HK-2 (cell line): ENCODE measurements around the gene LPCAT2.

Source experiments
- DNase-seq: peaks from one replicate; pipeline ENCODE4 v3.0.0-alpha.2; 2018; ENCODE audit not compliant: unreplicated experiment

Gene LPCAT2, protein sequence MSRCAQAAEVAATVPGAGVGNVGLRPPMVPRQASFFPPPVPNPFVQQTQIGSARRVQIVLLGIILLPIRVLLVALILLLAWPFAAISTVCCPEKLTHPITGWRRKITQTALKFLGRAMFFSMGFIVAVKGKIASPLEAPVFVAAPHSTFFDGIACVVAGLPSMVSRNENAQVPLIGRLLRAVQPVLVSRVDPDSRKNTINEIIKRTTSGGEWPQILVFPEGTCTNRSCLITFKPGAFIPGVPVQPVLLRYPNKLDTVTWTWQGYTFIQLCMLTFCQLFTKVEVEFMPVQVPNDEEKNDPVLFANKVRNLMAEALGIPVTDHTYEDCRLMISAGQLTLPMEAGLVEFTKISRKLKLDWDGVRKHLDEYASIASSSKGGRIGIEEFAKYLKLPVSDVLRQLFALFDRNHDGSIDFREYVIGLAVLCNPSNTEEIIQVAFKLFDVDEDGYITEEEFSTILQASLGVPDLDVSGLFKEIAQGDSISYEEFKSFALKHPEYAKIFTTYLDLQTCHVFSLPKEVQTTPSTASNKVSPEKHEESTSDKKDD

DNA sequence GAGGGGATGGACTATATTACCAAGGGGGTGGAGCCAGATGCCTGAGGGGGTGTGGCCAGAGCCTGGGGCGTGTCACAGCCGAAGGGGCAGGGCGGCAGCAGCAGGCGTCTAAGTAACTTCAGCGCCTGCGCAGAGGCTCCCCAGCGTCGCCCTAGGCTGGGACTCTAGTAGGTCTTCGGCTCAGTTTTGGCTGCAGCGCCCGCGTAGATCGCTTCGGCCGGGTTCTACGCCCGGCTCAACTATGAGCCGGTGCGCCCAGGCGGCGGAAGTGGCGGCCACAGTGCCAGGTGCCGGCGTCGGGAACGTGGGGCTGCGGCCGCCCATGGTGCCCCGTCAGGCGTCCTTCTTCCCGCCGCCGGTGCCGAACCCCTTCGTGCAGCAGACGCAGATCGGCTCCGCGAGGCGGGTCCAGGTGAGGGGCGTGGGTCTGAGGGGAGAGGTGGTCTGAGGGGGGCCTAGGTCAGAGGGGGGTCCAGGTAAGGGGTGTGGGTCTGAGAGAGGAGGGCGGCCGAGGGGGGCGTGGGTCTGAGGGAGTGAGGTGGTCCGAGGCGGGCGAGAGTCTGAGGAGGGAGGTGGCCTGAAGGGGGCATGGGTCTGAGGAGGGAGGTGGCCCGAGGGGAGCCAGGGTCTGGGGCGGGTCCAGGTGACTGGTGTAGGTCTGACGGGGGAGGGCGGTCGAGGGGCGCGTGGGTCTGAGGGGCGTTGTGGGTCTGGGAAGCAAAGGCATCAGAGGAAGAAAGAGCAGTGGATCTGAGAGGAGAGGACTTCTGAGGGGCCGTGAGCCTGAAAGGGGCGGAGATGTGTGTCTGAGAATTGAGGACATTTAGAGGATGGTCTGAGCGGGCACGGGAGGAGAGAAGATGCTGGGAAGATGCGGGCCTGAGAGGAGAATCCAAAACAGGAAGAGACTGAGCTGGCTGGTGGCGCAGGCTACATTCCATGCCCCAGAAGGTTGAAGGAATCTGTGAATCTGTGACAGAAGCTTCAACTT is at the start of gene LPCAT2:
LPCAT2 (plus strand) TSS at position 132 of the 991 bp plus-strand sequence; CDS start at position 242, 110 bp downstream.
- peak; percentile 30 for DNase-seq

DNA sequence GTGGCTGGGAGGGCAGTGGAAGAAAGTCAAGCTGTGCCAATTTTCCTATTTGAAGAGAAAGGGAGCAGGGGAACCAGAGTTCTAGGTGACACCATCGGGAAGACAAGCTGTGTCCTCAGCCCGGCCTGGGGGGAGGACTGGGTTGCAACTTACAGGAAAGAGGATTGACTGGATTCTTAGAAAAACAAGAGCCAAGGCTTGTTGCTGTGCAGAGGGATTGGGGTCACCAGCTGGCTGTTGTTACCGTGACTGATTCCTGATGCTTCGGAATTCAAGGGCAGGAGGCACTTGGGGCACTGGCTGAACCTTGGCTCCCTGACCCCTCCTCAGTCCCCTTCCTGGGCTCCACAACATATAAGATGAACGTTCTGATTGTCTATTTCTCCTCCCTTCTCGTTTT is 46.6 kb upstream of the LPCAT2 start:
- no peak for DNase-seq

DNA sequence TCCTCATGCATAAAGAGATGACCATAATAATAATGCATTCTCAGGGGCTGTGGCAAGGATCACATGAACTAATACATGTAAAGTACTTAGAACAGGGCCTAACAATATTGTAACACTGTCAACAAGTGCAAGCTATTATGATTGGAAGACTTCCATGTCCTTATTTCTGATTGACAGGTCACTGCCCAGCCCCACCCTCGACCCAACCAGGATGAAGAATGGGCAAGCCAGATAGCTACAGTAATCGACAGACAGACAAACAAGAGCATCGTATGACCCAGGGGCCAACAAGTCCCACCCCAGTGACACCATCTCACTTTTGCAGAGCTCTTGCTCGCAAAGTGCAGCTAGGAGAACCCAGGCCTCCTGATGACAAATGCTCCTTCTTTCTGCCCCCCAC is 44.5 kb upstream of the LPCAT2 start:
- DNase-seq = no peak

DNA sequence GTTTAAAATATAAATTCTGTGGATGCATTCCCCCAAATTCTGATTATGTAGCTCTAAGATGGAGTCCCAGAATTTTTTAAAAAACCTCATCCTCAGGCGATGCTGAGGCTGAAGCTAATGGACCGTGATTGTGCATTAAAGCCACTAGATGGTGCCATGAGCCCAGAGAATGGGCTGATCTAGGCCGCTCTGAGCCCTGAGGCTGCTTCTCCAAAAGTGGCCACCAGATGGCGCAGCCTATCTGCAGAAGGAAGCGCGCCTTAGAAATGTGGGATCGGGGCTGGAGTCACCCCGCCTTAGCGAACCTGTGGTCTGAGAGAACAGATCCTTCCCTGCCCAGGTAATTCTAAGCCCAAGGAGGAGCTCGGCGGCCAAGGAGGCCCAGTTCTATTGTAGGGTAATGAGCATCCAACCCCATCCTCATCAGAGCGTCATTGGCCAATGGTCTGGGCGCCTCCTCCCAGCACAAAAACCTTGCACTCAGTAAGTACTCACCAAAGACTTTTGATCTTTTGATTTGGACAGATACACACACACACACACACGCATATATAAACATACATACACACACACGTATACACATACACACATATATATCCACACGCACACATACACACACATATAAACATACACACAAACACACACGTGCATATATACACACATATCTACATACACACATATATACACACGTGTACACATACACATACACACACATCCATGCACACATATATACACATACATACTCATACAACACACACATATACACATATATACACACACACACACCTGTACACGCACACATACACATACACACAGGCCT is 43.6 kb upstream of the LPCAT2 start:
- DNase-seq = peak; percentile 88

DNA sequence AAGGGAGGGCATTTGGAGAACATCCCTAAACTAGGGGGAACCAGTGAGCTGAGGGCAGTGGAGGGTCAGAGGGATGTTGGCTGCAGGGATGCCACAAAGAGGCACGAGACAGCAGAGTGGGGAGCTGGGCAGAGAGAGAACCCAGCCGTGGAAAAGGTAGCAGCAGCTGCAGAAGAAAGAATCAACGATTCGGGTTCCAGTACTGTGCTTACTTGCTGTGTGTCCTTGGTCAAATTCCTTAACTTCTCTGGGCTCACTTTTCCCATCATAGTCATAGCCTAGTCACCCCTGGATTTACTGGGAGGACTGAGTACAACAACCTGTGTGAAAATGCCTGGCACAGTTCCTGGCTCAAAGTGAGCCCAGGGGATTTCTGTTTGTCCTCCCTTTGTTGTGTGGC is 42.7 kb upstream of the LPCAT2 start:
- no peak for DNase-seq

DNA sequence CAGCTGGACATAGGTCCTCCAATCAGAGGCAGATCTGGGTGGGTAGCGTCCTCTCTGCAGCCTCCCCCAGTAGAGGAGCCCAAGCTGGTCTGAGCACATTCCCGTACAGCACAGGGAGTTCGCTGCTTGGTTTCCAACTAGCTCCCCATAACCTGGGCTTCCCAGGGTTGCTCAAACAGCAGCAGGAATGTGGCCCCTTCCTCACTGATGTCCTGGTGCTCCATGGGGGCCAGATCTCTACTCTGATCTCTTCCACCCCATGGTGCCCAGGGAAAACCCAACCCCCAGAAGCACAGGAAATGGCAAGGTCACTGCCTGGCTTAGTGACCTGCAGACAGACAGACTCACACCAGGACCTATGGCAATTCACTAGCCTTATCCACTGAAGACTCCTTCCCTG is 41.0 kb upstream of the LPCAT2 start:
- DNase-seq = no peak

DNA sequence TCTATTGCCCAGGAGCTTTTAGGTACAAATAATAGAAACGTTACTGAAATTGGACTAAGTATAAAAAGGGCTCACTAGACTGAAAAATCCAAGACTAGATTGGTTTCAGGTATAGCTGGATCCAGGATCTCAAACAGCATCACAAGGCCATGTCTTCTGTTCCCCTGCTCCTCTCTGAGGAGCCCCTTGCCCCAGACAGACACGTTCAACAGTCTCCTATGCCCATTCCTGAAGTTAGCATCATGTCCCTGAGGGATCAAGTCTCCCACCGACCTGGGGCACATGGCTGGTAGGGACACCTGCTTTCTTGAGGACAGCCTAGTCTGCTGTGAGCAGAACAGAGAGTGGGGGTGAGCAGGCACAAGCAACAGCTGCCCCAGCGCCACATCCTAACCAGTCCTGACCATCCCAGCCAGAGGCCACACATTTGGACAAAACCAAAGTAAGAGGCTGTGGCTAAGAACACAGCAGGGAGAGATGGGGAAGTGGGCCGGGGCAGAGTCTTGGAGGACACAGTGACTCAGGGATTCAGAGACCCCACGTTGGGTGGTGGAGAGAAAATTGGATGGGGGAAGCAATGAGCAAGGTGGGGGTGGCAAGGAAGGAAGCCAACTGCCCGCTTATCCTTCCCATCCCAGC is 40.4 kb upstream of the LPCAT2 start:
- DNase-seq = no peak

DNA sequence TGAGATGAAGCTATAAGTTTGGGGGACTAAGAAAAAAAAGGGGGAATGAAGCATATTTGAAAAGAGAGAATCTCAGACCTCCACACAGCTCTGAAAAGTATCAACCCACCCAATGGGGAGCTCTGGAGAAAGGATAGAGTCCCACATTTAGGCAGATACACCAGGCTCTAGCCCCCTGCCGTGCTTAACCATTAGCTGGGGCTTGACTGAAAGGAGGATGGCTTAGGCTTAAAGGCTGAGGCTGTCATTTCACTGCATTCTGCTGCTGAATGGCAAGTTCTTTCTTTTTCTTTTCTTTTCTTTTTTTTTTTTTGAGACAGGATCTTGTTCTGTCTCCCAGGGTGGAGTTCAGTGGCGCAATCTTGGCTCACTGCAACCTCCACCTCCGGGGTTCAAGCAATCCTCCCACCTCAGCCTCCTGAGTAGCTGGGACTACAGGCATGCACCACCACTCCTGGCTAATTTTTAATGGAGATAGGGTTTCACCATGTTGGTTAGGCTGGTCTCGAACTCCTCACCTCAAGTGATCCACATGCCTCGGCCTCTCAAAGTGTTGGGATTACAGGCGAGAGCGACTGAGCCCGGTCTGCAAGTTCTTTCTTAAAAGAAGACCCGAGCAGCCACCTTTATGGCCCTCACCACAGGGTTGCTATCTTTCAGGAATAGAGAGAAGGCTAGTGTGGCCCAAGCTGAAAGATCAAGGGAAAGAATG is 38.9 kb upstream of the LPCAT2 start:
- no peak for DNase-seq

DNA sequence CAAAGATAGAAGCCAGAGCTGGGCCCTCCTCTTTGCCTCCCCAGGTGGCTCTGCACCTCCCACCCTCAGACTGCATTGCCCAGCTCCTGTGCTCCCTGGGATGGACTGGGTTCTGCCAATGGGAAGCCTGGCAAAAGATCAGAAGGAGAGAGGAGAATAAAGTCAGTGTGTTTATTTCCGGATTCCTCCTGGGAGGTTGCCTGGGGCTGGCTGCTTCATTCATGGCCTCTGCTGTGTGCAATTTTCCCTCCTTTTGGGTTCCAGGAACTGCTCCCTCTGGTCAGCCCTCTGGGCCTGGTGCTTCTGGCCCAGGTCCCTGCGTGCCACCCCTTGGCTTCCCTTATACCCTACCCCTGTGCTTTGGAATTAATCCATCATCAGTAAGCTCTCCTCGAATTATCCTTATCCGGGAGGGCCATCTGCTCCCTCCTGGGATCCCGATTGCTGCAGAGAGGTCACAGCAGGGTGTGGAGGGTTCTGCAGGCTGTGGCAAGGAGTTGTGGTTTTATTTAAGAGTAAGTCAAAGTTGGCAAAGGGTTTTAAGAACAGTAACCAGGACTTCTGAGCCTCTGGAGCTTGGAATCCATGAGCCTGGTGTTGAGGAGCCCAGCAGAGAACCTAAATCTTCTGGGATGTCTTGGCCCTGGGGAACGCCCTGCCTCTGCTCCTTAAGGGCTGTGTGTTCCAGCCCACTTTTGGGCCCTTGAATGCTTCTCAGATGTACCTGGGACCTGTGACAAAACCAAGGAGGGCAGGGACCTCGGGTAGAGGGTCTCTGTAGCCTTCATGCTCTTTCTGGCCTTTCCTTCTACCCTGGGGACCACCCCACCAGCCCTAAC is 38.1 kb upstream of the LPCAT2 start:
- no peak for DNase-seq

DNA sequence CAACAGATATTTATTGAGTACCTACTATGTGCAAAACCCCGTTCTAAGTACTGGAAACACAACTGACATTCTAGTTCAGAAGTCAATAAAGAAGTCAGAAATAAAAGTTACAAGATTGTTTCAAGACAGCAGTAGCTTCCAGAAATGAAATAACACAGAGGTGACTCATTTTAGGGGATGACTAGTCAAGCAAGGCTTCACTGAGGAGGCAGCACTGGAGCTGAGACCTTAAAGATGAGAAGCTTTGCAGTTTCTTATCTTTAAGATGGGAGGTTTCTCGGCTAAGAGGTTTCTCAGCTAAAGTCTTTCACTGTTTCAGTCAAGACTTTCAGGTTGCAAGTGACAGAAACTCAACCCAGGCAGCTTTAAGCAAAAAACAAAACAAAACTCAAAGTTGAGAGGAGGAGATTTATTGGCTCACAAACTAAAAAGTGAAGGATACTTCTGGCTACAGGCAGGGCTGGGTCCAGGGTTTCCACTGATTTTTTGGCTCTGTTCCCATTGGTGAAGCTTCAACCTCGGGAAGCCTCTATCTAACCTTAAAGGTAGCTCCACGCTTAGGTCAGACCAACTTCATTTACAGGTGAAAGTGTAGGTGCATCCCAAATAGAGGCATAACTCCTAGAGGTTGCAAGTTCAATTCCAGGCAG is 37.3 kb upstream of the LPCAT2 start:
- no peak for DNase-seq

DNA sequence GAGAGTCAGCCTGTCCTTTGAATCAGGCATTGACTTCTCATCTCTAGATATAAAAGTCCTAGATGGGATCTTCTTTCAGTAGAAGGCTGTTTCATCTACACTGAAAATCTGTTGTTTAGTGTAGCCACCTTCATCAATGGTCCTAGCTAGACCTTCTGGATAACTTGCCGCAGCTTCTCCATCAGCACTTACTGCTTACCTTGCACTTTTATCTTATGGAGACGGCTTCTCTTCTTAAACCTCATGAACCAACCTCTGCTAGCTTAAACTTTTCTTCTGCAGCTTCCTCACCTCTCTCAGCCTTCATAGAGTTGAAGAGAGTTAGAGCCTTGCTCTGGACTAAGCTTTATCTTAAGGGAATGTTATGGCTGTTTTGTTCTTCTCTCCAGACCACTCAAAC is 35.3 kb upstream of the LPCAT2 start:
- no peak for DNase-seq

DNA sequence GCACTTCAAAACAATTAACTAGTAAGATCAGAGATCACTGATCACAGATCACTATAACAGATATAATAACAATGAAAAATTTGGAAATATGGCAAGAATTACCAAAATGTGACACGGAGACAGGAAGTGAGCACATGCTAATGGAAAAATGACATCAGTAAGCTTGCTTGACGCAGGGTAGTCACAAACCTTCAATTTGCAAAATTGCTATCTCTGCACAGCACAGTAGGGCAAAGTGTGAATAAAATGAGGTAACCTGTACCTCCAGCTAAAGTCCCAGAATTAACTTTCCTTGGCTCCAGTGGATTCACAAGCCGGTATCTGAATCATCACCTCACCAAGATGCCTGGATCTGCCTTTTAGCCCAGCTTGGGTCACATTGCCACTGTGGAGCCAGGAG is 34.1 kb upstream of the LPCAT2 start:
- no peak for DNase-seq

DNA sequence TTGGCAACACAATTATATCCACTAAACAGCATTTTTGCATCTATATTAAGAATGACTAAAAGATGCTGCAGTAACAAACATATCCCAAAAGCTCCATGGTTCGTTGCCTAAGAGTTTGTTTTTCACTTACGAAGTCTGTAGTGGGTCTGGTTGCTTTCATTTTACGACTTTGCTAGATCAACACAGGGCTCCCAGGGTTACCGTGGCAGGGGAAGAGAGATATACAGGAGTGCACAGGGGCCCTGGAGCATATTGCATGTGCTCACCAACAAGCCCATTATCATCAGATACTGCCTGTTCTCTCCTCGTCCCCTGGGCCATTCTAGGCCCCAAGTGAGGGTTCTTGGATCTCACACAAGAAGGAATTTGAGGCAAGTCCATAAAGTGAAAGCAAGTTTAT is 33.0 kb upstream of the LPCAT2 start:
- no peak for DNase-seq

DNA sequence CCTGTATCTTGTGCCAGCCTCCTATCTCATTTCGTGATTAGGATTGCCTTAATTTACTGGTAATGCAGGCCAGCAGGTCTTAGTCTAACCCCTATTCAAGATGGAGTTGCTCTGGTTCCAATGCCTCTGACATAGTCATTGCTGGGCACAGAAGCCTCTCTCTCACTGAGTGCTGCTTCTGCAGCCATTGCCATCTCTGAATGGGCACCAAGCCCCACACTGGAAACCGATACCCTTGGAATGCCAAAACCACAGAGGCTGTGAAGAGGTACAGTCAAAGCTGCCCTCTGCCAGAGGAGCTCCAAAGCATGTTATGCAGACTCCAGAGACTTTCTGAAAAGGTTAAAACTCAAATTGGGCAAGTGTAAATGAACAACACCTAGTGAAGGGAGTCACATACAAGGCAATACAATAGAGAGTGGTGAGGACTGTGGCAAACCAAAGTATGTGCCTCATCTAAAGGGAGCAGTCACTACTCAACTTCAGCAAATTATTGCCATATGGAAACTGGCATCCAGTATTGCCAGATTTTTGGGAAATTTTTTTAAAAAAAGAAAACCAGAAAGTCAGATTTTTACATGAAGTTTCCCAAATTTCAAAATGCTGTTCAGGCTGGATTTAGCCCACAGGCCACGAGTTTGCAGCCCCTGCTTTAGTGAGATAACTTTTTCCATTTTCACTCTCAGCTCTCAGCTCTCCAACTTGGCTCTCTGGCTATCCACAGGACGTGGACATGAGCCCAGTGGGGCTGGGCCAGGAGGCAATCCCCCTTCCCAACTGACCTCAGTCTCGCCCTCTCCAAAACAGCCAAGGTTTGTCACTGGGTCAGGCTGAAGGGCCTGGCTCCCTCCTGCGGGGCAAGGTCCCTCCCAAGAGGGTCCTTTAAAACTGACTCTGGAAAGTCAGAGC is 32.0 kb upstream of the LPCAT2 start:
- no peak for DNase-seq

DNA sequence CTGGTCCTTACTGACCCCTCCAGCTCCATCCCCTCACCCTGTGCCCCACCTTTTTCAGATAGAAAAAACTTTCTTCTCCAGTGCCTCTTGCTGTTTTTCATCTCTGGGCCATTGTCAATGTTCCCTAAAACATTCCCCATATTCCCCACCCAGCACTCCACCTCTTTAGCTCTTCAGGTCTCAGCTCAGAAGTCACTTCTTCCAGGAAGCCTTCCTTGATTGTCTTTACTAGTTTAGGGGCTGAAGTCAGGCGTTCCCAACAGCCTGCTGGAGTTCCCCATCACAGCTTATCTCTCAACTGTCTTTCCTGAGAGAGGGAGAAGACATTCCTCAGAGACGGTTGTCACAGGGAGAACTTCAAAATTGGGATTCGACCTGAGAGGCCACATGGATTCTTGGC is 31.1 kb upstream of the LPCAT2 start:
- no peak for DNase-seq

DNA sequence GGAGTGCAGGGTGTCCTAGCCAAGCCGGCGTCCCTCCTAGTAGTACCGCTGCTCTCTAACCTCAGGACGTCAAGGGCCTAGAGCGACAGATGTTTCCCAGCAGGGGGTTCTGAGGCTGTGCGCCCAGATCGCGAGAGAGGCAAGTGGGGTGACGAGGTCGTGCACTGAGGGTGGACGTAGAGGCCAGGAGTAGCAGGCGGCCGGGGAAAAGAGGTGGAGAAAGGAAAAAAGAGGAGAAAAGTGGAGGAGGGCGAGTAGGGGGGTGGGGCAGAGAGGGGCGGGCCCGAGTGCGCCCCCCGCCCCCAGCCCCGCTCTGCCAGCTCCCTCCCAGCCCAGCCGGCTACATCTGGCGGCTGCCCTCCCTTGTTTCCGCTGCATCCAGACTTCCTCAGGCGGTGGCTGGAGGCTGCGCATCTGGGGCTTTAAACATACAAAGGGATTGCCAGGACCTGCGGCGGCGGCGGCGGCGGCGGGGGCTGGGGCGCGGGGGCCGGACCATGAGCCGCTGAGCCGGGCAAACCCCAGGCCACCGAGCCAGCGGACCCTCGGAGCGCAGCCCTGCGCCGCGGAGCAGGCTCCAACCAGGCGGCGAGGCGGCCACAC is 29.9 kb upstream of the LPCAT2 start, which contains the start of gene MMP2:
MMP2 (plus strand) TSS at position 372 of the 603 bp plus-strand sequence. CDS start 282 bp downstream, outside the sequence.
- no peak for DNase-seq

DNA sequence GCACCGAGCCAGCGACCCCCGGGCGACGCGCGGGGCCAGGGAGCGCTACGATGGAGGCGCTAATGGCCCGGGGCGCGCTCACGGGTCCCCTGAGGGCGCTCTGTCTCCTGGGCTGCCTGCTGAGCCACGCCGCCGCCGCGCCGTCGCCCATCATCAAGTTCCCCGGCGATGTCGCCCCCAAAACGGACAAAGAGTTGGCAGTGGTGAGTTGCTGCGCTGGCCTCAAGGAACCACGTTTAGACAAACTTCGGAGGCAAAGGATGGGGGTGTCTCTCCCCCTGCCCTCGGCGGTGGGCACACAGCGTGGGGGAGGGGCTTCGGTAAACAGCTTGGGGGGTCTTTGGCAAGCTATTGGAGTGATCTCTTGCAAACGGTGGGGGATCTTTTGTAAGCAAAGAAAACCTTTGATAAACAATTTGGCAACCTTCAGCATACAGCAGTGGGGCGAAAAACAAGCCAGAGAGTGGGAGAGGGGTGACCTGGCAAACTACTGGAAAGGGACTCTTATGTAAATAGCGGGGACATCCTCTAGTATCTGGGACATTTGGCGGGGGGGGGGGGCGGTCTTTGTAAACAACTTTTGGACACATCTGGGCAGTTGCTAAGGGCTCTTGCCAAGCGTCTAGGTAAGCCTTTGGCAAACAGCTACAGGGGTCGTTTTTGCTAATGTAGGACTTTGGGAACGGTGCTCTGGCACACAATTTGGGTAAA is 29.3 kb upstream of the LPCAT2 start:
- DNase-seq = no peak
